H4 (cell line): ENCODE measurements around the gene SGO2. TPM values are rescaled to one million over a fixed set of nuclear protein-coding genes. Genes with fewer than 3 reads are reported as not detected.
A peak's percentile ranks its signal among the peaks of the same experiment; 100 is the strongest.
"Not testable (repeated sequence)": the region's sequence is repeated elsewhere in the genome, so short reads cannot be mapped to it uniquely, and the experiment has no call there.

ENCODE experiments used
- DNase-seq: peaks from one replicate; pipeline ENCODE4 v3.0.0-alpha.2; 2015; ENCODE audit warnings: low spot score
- total RNA-seq: library from RNA; depleted of rRNA; stranded (reverse); fragments of >200 nt; shearing (Covaris generic); gene quantifications from 2 replicates; pipeline ENCODE4 v1.2.3, GENCODE V29; 2014

SGO2 gene
- total RNA-seq, 1 experiment from 2014 or later: 10.8 TPM

DNA sequence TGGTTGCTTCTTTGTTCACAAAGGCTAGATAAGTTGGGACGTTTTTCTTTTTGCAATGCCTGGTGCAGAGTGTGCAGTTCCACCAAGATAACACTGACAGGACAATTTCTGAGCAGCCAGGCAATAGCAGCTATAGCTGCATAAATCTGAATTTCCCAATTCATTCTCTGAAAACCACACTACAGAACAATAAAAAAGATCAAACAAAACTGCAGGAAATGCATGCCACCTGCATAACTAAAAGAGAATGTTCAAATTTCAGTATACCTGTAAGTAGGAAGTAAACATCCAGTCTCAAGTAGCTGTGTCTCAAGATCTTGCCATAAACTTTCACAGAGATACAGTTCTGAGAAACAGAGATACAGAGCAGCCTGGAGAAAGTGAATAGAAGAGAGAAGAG is 10.9 kb upstream of the SGO2 start:
- DNase-seq: no peak

DNA sequence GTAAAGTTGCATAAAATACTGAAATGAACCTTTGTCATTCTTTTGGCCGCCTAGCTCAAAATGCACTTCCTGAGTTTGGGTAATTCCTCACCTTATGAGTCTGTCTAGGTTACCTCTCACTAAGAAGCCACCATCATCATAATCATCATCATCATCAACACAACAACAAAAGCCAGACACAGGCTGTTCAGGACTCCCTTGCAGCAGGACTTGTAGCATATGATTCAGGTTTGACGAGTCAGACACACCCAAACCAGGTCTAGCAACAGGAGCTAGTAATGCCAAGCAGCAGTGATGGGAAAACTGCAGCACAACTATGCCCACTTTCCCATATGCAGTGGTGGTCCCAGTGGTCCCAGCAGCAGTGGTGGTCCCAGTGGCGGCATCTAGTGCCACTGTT is 2.8 kb upstream of the SGO2 start:
- DNase-seq: no peak

DNA sequence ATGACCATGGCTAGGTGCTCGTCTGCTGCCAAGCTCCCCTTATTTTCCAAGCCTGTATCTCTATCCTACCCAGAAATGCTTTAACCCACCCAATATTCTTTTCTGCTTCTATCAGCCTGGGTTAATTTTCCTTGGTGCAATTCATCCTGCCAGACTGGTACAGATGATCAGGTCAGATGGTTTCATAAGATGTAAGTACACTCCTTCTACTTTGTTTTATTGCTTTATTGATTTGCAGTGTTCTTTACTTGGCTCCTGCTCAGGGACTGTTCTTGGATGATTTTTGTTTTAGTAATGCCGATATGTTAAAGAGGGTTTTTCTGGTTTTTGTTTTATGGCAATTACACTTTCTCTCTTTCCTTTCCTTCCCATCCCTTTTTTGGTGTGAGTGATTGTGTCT is 2.4 kb upstream of the SGO2 start:
- no peak for DNase-seq

DNA sequence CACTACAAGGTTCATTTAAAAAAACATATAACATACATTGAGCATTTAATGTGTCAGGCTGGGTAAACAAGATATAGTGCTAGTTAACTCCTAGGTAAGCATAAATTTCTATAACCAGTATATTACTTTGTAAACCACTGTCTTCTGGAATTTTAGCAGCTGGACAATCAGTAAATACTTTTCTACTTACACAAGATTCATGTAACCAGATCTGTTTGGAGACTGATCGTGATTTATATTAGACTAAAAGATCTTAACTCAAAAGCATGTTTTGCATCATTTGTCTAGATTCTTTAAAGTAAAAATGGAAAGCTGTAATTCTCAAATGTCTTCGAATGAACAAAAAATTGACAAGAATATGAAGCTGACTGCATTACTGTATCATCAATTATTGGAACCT is 941 bp upstream of the SGO2 start:
- no peak for DNase-seq

DNA sequence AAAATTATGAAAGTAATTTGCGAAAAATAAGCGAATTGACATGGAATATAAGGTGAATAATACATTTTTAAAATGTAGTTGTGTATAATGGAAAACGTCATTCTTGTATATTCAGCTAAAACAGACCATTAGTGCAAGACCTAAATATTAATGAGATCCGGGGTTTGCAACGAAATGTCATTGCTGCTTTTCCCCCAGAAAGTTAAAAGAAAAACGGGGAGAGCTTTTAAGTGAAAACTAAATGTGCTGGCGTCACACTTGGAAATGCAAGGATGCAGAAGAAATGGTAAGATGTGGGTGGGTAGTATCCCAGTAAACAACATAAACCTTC is 491 bp upstream of the SGO2 start:
- DNase-seq: no peak

DNA sequence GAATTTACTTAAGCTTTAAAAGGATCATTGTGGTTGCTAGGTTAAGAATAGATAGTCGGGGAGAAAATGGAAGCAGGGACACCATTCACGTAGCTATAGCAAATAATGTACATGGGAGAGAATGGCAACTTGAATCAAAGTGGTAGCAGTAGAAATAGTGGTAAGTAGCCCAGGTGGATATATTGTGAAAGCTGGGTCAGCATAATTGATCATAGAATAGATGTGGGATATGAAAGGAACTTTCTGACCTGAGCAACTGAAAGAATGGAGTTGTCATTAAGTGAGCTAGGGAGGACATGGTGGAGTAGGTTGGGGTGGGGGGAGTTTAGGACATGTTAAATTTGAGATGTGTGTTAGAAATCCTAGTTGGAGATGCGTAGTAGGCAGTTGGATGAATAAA is 2.2 kb downstream of the SGO2 start:
- DNase-seq: no peak

DNA sequence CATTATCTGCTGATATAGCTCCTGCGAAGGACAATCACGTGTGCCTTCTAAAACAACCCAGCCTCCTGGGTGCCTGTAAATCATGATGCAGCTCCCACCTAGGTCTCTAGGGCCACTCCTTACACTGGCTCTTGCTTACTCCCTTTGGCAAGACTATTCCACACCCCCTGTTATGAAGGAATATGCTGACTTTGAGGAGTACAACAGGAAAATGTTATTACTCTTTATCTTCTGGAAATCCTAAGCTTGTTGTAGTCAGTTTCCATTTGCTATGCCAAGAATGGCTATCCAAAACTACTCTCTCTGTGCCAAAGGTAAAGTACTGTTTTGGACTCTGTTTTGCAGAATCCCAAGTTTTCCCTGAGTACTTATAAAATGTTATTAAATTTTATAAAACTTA is 7.7 kb downstream of the SGO2 start:
- no peak for DNase-seq

DNA sequence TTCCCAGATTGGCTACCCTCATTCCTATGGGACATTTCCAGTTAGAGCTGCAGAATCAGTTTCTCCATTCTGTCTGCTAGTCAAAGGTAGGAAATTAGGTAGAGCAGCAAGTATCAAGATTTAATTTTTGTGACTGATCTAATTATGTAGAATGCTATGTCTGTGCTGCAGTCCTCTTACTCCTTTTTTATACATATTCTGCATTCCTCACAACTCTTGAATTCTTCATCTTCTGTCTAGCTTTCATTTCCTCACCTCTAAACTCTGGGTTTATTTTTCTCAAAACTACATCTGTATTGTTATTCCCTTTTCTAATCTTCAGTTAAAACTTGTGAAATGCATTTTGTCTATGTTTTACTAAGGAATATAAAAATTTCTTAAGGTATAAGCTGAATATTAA is 8.6 kb downstream of the SGO2 start:
- no peak for DNase-seq

DNA sequence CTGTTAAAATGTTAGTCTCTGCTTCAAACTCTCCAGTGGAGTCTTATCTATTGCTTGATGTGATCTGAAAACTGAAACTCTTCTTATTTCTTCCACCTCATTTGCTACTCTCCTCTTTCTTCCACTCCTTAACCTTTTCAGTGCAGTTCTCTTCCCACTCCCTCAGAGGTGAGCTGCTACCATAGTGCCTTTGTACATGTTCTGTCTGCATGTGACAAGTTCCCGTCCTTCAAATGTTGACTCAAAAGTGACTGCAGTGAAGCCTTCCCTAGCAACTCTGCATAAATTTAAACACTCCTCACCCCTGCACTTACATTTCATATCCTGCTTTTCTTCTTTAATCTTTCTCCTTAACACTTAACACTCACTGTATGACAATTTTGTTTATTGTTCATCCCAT is 12.1 kb downstream of the SGO2 start:
- no peak for DNase-seq

DNA sequence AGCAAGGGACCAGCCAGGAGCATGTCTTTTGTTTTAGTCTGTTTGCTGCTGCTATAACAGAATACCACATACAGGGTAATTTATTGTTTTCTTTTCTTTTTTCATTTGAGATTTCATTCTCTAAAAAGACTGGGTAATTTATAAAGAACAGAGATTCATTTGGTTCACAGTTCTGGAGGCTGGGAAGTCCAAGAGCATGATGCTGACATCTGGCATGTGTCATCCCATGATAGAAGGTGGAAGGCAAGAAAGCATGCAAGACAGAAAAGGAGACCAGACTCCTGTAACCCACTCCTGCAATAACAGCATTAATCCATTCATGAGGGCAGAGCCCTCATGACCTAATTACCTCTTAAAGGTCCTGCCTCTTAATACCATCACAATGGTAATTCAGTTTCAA is 14.8 kb downstream of the SGO2 start:
- no peak for DNase-seq

DNA sequence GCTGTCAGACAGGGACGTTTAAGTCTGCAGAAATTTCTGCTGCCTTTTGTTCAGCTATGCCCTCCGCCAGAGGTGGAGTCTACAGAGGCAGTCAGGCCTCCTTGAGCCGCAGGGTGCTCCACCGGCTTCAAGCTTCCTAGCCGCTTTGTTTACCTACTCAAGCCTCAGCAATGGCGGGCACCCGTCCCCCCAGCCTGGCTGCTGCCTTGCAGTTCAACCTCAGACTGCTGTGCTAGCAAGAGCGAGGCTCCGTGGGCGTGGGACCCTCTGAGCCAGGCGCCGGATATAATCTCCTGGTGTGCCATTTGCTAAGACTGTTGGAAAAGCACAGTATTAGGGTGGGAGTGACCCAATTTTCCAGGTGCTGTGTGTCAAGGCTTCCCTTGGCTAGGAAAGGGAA is 40.6 kb downstream of the SGO2 start:
- DNase-seq: not testable (repeated sequence)

DNA sequence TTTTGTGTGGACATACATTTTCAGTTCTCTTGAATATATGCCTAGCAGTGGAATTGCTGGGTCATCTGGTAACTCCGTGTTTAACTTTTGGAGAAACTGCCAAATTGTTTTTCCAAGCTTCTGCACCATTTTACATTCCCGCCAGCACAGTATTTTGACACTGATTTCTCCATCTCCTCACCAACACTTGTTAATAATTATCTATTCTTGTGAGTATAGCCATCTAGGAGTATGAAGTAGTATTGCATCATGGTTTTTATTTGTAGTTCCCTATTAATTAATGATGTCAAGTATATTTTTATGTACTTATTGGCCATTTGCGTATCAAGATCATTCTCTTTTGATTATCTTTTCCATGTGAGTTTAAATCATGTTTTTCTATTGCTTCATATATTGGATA is 41.9 kb downstream of the SGO2 start:
- no peak for DNase-seq

DNA sequence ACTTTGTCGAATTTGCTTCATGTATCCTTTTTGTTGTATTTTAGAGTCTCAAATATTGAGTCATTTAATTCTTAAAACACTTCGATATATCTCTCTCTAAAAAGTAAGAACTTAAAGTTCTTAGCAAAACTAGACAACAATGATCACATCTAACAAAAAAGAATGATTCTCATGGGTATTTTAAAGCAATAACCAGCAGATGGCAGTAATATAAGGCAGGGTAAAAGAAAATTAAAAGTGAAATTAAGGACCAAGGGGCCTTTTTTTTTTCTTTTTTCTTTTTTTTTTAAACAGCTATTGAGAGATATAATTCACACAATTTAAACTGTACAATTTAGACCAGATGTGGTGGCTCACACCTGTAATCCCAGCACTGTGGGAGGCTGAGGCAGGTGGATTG is 50.0 kb downstream of the SGO2 start:
- no peak for DNase-seq

DNA sequence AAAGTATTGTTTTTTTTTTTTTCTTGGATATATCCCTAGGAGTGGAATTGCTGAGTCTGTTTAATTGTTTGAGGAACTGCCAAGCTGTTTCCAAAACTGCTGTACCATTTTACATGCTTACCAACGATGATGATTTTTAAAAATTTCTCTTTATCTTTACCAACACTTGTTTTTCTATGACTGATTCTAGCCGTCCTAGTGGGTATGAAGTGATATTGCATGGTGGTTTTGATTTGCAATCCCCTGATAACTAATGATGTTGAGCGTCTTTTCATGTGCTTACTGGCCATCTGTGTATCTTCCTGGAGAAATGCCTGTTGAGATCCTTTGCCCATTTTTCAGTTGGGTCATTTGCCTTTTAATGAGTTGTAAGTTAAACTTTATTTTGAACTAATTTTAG is 51.0 kb downstream of the SGO2 start:
- no peak for DNase-seq

DNA sequence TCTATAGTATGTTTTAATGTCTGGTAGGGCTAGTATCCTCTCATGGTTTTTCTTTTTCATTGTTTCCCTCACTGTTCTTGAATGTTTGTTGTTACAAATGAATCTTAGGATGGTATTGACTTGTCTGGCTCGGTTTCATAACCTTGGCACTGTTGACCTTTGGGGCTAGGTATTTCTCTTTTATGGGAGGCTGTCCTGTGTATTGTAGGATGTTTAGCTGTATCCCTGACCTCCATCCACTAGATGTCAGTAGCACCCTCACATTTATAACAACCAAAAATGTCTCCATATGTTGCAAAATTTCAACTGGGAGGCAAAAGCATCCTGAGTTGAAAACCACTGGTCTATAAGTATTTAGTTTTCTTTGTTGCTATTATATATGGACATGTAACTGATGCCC is 52.8 kb downstream of the SGO2 start:
- DNase-seq: peak; percentile 30

DNA sequence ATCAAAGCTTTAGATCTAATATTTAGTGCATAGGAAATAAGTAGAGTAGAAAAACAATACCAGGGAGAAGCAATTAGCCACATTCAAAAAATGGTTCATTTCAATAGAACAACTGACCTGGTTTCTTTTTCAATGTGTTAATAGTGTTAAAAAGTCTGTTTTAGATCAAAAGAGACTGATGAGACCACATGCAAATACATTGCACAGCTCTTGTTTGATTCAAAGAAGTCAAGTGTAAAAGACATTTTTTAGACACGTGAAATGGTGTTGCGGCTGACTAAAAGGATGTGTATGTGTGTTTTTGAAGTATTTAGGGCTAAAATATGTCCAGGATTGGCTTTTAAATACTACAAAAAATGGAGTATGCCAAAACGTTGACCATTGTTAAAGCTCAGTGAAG is 58.6 kb downstream of the SGO2 start:
- no peak for DNase-seq

DNA sequence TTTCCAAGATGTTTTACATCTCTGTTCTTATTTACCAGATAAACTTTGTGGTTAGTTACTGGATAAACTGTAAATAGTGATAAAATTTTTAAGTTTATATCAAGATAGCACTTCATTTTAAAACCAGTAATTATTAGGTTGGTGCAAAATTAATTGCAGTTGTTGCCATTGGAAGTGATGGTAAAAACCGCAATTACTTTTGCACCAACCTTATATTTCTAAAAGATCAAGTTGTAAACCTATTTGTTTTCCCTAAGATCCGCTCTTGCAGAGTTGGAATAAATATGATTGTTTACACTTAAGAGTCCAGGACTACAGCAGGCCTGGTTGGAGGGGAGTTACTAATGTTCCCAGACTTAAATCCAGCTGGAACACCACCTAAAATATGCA is 59.3 kb downstream of the SGO2 start:
- DNase-seq: no peak

DNA sequence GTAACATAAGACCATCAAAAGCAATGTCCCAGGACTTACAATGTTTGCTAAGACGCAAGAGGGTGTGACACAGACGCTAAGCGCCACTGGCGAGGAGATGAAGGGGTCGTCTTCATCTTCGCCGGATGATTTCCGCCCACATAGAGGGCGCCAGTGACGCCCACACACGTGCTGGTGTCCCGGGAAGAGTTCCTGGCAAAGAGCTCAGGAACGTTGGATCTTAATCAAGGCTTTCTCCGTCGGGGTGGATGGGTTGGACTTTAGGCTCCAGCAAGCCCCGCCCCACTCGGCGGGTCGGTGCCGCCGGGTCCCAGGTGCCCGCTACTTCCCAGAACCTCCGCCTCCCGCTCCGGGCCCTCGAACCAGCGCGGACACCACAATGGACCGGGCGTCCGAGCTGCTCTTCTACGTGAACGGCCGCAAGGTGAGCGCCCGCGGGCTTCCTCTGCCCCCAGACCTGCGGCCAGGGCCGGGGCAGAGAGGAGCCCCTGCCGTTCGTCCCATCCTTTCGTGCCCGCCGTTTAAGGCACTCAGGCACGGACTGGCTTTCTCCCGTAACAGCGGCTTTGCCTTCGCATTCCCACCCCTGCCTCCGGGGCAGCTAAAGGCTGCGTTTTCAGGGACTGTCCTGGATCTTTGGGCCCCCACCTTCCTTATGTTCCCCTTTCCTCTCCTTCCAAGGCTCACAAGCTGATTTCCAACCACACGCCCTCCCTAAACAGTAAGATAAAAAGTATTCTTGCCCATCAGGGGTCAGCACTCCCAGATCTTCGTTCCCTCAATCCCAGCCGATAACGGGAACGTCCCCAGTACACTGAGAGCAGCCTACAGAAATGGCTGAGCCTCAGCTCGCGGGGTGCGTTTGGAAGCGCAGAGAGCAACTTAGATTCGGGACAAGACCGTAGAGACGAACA is 60.0 kb downstream of the SGO2 start, which contains the start of gene AOX1:
AOX1 (plus strand) TSS at position 285 of the 914 bp plus-strand sequence; CDS start at position 380, 95 bp downstream.
- no peak for DNase-seq

DNA sequence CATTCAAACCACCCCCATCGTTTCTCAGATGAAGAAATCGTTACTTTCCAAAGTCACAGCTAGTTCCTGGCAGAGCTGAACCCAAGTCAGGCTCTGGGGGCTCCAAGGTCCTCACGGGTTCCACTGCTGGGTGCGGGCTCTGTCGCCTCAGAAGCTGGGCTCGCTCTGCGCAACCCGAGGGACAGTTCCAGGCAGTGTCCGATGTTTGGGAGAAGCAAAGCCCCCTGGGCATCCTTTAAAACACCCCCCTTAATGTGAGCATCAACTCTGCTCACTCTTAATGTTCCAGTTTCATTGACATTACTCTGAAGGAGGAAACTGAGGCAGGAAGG is 60.6 kb downstream of the SGO2 start:
- DNase-seq: no peak

DNA sequence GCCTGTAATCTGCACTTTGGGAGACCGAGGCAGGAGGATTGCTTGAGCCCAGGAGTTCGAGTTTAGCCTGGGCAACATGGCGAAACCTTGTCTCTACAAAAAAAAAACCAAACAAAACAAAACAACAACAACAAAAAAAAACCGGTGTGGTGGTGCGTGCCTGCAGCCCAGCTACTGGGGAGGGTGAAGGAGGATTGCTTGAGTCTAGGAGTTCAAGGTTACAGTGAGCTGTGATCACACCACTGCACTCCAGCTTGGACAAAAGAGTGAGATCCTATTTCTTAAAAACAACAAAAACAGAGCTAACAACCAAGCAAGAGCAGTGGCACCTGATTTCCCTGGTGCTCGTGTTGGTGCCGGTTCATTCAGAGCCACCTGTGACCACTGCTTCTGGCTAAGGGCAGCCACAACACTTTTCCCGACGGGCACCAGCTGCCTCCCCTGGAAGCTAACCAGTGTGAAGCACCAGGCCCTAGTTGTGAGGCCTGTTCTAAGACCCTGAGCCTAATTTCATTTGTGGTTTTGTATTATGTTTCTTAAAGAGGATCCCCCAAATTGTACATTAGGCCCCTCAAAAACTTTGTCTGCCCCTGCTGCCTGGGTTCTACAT is 61.1 kb downstream of the SGO2 start:
- no peak for DNase-seq

DNA sequence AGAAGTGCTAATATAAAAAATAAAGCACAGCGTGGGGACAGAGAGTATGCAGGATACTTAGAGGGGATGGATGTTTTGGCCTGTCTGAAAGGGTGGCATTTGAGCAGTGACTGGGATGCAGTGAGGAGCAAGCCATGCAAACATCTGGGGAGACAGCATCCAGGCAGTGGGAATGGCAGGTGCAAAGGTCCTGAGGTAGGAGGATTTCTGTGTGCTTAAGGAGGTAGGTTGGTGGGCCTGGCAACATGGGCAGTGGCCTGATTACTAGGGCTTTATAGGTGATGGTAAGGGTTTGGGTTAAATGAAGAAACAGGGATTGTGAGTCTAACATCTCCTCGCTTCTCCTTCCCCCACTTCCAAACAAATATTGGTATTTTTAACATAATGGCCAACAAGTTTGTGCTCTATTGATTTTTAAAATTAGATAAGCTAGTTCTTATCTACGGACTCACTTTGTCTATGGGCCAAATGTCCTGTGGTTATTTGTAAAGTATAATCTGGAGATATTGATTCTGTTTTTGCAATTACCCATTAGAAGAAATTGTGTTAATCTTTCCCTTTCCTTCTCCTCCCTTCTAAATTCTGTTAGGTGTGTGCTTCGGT is 62.2 kb downstream of the SGO2 start:
- DNase-seq: no peak

DNA sequence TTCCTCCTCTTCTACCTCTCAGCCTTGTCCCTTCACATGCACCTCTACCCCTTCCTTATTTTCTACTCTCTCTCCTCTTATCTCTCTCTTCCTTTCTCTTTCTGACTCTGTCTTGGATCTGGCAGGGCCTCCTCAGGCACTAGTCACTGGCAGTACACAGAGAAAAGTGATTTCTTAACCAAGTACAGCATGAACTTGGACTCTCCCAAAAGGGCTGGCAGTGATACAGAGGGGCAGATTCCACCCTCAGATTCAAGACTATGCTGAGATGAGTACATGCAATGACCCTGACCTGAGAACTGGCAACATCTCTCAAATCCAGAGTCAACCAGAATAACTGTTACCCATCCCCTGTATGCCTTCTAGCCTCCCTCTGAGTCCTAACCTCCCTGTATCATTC is 64.1 kb downstream of the SGO2 start:
- DNase-seq: no peak

DNA sequence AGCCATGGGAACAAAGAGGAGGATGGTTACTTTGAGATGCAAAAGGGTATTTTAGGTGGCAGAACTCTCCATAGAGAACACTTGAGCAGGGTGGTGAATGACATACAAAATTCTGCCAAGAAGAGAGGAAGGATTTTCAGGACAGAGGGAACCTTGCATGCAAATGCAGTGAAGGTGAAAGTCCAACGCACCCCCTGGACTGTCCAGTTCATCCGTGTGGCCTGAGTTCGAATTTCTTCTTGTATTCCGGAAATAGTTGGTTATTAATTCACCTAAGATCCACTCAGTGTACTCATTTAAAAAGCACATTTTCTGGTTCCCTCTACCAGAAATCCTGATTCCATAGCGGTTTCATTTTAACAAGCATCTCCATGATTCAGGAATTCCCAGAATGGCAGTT is 65.3 kb downstream of the SGO2 start:
- DNase-seq: no peak
